ENCODE measurements around the gene HSFX2. TPM values are rescaled to one million over a fixed set of nuclear protein-coding genes. Genes with fewer than 3 reads are reported as not detected.

The HSFX2 gene
- total RNA-seq, 1 experiment from 2014 or later, result not detected

GRCh38 chrX:149568701-149569296 lies 26.3 kb downstream of the HSFX2 start:
- Histone ChIP-seq H4K20me1 (ENCODE audit: insufficient read depth) (no peaks in the 10 kb centered on the region), H3K9me3 (ENCODE audit: control insufficient read depth in 1 of 2, insufficient read depth in 1 of 2, low read depth in 1 of 2, low read length in 2 of 2) (no peaks in the 10 kb centered on the region), H3K4me1 (ENCODE audit: control insufficient read depth in 1 of 2, insufficient read depth in 2 of 2, low read length in 2 of 2) (no peaks in the 10 kb centered on the region), H3K4me2 (ENCODE audit: low read length) (no peak overlapping the region), H2AFZ (ENCODE audit: low read depth, low read length, poor library complexity, severe bottlenecking) (no peak overlapping the region), H3K9ac (ENCODE audit: low read length) (no peak overlapping the region), H3K79me2 (ENCODE audit: insufficient read depth, low read length) (no peaks in the 10 kb centered on the region), H3K27me3 (ENCODE audit: insufficient read depth, low read length) (no peaks in the 10 kb centered on the region), H3K4me3 (replicated peaks in 1 of 2; ENCODE audit: low read depth in 1 of 2, low read length in 2 of 2) (no peak overlapping the region), H3K9me2 (ENCODE audit: insufficient read depth) (no peaks in the 10 kb centered on the region), H3K27ac (ENCODE audit: low read depth, low read length) (no peak overlapping the region), H3K36me3 (ENCODE audit: control insufficient read depth in 1 of 2, insufficient read depth in 2 of 2, low read length in 2 of 2) (no peaks in the 10 kb centered on the region)
- no peak for TF ChIP-seq SRF (IDR thresholded peaks at IDR 0.05; ENCODE audit: low read depth)
- TF ChIP-seq POLR2A (IDR thresholded peaks at IDR 0.05; ENCODE audit: borderline replicate concordance, extremely low read depth, insufficient read depth, insufficient read length), result no peak
- TF ChIP-seq POLR2AphosphoS5 (IDR thresholded peaks at IDR 0.05; ENCODE audit: low read depth, low read length), result no peak
- TF ChIP-seq ELF1 (IDR thresholded peaks at IDR 0.05; ENCODE audit: borderline replicate concordance, low read depth), result no peak
- TF ChIP-seq CTCF (IDR thresholded peaks at IDR 0.05 in 2 of 3, conservative IDR thresholded peaks at IDR 0.05 in 1 of 3; ENCODE audit: borderline replicate concordance in 1 of 3, insufficient read depth in 1 of 3, low read depth in 2 of 3, low read length in 2 of 3), result no peak
- TF ChIP-seq SIN3A (IDR thresholded peaks at IDR 0.05; ENCODE audit: low read depth), result no peak
- TF ChIP-seq, protein P1, sequence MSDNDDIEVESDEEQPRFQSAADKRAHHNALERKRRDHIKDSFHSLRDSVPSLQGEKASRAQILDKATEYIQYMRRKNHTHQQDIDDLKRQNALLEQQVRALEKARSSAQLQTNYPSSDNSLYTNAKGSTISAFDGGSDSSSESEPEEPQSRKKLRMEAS (IDR thresholded peaks at IDR 0.05), result no peak
- TF ChIP-seq JUND (IDR thresholded peaks at IDR 0.05), result no peak
- no peak for TF ChIP-seq REST (IDR thresholded peaks at IDR 0.05; ENCODE audit: low read depth)
- no peak for TF ChIP-seq SP1 (IDR thresholded peaks at IDR 0.05; ENCODE audit: low read depth)
- no peak for TF ChIP-seq RAD21 (IDR thresholded peaks at IDR 0.05; ENCODE audit: low read depth)
- no peak for TF ChIP-seq ATF3 (IDR thresholded peaks at IDR 0.05)
- no peak for TF ChIP-seq CEBPB (IDR thresholded peaks at IDR 0.05; ENCODE audit: low read depth)
- TF ChIP-seq ZNF274 (IDR thresholded peaks at IDR 0.05; ENCODE audit: low read depth, low read length), result no peak
- no peak for TF ChIP-seq EZH2 (IDR thresholded peaks at IDR 0.05)
- TF ChIP-seq CBX3 (IDR thresholded peaks at IDR 0.05; ENCODE audit: low read depth), result no peak
- TF ChIP-seq EZH2phosphoT487 (IDR thresholded peaks at IDR 0.05; ENCODE audit: borderline replicate concordance), result no peak
- no peak for TF ChIP-seq ZFX (IDR thresholded peaks at IDR 0.05)
- TF ChIP-seq TCF7L2 (IDR thresholded peaks at IDR 0.05; ENCODE audit: borderline replicate concordance, extremely low read depth, insufficient read depth, insufficient read length), result no peak
- RAD21 ChIA-PET (ENCODE audit: low non-redundant PET in 1 of 2, low total read pairs in 2 of 2, uncharacterized antibody in 2 of 2, unreplicated experiment in 2 of 2), result no interaction called here
- intact Hi-C loops (cut with micrococcal nuclease), result no loop called here
- CTCF ChIA-PET, result no interaction called here
- no TSS peak for BruUV-seq (replicated peaks)
- DNase-seq (ENCODE audit: low read depth, low spot score) (no peak), ATAC-seq (no peak)
- POLR2A ChIA-PET, result no interaction called here
